DMS53 treated with DMSO at 0.1 percent for 48 hours (cell line): Measurements from ENCODE around the gene HMGCS2.

Source experiments
- DNase-seq: peaks from one replicate; lab custom pipeline; 2025; ENCODE audit not compliant: unreplicated experiment; lab: John Stamatoyannopoulos, UW

Gene HMGCS2

GRCh38 chr1:119703666-119704450 lies 64.8 kb downstream of the HMGCS2 start:
- no peak for DNase-seq

- DNase-seq, result no peak
Observed at GRCh38 chr1:119702384-119702783, 66.3 kb downstream of the HMGCS2 start.

GRCh38 chr1:119701659-119702058 lies 67.0 kb downstream of the HMGCS2 start:
- DNase-seq, result no peak

GRCh38 chr1:119700326-119700725 lies 68.4 kb downstream of the HMGCS2 start:
- DNase-seq, result no peak
